GM12878 (cell line): Measurements from ENCODE around the gene SCLT1.

Experiments used
- EP300 ChIP-seq, 2 experiments: fragments of 150-350 bp in 1 of 2; IDR thresholded peaks; 2 replicates each; pipeline ENCODE4 v1.6.1; 2011 to 2012; ENCODE audit warnings: low read depth in 2 of 2, low read length in 2 of 2, borderline replicate concordance in 1 of 2, improper control_type of control experiment in 1 of 2, inconsistent platforms in 1 of 2; ENCODE audit not compliant: control insufficient read depth in 1 of 2
- MXI1 ChIP-seq: fragments of 150-350 bp; IDR thresholded peaks from 2 replicates; pipeline ENCODE4 v1.6.1; 2011; ENCODE audit warnings: low read depth, mild to moderate bottlenecking, inconsistent platforms, low read length, improper control_type of control experiment
- POLR2AphosphoS5 ChIP-seq: IDR thresholded peaks from 2 replicates; pipeline ENCODE4 v1.6.1; 2011; ENCODE audit warnings: mild to moderate bottlenecking, low read length, inconsistent platforms
- SP1 ChIP-seq: IDR thresholded peaks from one replicate; pipeline ENCODE4 v1.6.1; 2011; ENCODE audit warnings: low read depth, low read length
- ZNF274 ChIP-seq: IDR thresholded peaks from one replicate; pipeline ENCODE4 v1.8.0; 2011; ENCODE audit not compliant: insufficient read length, insufficient read depth
- TF ChIP-seq, protein P1 (sequence below), 3 experiments: IDR thresholded peaks in 2 of 3; conservative IDR thresholded peaks in 1 of 3; 2 replicates each; pipeline ENCODE4 v1.5.1; 2011; ENCODE audit warnings: low read depth in 3 of 3, low read length in 3 of 3, mild to moderate bottlenecking in 3 of 3, control low read depth in 2 of 3, moderate library complexity in 2 of 3, inconsistent platforms in 1 of 3, mixed read lengths in 1 of 3; ENCODE audit not compliant: control insufficient read depth in 2 of 3, insufficient read depth in 1 of 3; ENCODE audit errors: extremely low read depth in 1 of 3
- TF ChIP-seq, protein P2 (sequence below): fragments of 450-650 bp; conservative IDR thresholded peaks from 2 replicates; pipeline ENCODE4 v1.6.1; 2017; ENCODE audit warnings: mild to moderate bottlenecking, moderate library complexity
- TF ChIP-seq, protein P3 (sequence below): IDR thresholded peaks from 2 replicates; pipeline ENCODE4 v1.6.1; 2011; ENCODE audit warnings: borderline replicate concordance, low read depth, mild to moderate bottlenecking, moderate library complexity, mixed read lengths, low read length; ENCODE audit not compliant: insufficient read depth; ENCODE audit errors: extremely low read length
- TF ChIP-seq, protein P4 (sequence below): fragments of 450-650 bp; IDR thresholded peaks from 2 replicates; pipeline ENCODE4 v1.6.1; 2017; ENCODE audit warnings: mild to moderate bottlenecking
- TF ChIP-seq, protein P5 (sequence below): IDR thresholded peaks from 2 replicates; pipeline ENCODE4 v1.6.1; 2012; ENCODE audit warnings: low read depth, low read length, improper control_type of control experiment

DNA sequence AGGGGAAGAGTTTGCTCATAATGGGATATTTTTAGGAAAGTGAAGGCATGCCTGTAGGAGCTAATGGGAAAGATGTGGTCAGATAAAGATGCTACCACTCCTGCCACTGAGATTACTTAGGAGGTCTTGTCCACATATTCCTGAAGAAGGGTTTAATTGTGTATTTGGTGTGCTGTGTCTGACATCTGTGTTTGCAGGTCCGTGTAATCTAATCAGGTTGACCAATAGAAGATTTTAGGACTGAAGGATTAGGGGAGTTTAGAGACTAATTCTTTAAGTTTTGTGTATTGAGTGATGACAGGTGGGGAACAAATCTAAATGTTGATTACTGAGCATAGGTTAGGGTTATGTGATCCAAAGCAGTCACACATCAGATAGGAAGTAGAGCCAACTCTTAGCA lies 226.6 kb downstream of the SCLT1 start:
- TF ChIP-seq, protein P1, sequence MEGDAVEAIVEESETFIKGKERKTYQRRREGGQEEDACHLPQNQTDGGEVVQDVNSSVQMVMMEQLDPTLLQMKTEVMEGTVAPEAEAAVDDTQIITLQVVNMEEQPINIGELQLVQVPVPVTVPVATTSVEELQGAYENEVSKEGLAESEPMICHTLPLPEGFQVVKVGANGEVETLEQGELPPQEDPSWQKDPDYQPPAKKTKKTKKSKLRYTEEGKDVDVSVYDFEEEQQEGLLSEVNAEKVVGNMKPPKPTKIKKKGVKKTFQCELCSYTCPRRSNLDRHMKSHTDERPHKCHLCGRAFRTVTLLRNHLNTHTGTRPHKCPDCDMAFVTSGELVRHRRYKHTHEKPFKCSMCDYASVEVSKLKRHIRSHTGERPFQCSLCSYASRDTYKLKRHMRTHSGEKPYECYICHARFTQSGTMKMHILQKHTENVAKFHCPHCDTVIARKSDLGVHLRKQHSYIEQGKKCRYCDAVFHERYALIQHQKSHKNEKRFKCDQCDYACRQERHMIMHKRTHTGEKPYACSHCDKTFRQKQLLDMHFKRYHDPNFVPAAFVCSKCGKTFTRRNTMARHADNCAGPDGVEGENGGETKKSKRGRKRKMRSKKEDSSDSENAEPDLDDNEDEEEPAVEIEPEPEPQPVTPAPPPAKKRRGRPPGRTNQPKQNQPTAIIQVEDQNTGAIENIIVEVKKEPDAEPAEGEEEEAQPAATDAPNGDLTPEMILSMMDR (IDR thresholded peaks at IDR 0.05 in 2 of 3, conservative IDR thresholded peaks at IDR 0.05 in 1 of 3; ENCODE audit: control insufficient read depth in 2 of 3, extremely low read depth in 1 of 3, insufficient read depth in 1 of 3, low read depth in 3 of 3, low read length in 3 of 3) = no peak
- TF ChIP-seq, protein P2, sequence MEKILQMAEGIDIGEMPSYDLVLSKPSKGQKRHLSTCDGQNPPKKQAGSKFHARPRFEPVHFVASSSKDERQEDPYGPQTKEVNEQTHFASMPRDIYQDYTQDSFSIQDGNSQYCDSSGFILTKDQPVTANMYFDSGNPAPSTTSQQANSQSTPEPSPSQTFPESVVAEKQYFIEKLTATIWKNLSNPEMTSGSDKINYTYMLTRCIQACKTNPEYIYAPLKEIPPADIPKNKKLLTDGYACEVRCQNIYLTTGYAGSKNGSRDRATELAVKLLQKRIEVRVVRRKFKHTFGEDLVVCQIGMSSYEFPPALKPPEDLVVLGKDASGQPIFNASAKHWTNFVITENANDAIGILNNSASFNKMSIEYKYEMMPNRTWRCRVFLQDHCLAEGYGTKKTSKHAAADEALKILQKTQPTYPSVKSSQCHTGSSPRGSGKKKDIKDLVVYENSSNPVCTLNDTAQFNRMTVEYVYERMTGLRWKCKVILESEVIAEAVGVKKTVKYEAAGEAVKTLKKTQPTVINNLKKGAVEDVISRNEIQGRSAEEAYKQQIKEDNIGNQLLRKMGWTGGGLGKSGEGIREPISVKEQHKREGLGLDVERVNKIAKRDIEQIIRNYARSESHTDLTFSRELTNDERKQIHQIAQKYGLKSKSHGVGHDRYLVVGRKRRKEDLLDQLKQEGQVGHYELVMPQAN = no peak
- TF ChIP-seq ZNF274 (no peak), POLR2AphosphoS5 (no peak), EP300 (IDR thresholded peaks at IDR 0.05; ENCODE audit: borderline replicate concordance in 1 of 2, control insufficient read depth in 1 of 2, low read depth in 2 of 2, low read length in 2 of 2) (no peak), SP1 (no peak), MXI1 (no peak)
- TF ChIP-seq, protein P3, sequence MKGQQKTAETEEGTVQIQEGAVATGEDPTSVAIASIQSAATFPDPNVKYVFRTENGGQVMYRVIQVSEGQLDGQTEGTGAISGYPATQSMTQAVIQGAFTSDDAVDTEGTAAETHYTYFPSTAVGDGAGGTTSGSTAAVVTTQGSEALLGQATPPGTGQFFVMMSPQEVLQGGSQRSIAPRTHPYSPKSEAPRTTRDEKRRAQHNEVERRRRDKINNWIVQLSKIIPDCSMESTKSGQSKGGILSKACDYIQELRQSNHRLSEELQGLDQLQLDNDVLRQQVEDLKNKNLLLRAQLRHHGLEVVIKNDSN = no peak
- TF ChIP-seq, protein P4, sequence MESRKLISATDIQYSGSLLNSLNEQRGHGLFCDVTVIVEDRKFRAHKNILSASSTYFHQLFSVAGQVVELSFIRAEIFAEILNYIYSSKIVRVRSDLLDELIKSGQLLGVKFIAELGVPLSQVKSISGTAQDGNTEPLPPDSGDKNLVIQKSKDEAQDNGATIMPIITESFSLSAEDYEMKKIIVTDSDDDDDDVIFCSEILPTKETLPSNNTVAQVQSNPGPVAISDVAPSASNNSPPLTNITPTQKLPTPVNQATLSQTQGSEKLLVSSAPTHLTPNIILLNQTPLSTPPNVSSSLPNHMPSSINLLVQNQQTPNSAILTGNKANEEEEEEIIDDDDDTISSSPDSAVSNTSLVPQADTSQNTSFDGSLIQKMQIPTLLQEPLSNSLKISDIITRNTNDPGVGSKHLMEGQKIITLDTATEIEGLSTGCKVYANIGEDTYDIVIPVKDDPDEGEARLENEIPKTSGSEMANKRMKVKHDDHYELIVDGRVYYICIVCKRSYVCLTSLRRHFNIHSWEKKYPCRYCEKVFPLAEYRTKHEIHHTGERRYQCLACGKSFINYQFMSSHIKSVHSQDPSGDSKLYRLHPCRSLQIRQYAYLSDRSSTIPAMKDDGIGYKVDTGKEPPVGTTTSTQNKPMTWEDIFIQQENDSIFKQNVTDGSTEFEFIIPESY = no peak
- TF ChIP-seq, protein P5, sequence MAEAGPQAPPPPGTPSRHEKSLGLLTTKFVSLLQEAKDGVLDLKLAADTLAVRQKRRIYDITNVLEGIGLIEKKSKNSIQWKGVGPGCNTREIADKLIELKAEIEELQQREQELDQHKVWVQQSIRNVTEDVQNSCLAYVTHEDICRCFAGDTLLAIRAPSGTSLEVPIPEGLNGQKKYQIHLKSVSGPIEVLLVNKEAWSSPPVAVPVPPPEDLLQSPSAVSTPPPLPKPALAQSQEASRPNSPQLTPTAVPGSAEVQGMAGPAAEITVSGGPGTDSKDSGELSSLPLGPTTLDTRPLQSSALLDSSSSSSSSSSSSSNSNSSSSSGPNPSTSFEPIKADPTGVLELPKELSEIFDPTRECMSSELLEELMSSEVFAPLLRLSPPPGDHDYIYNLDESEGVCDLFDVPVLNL = no peak
